HuH-7.5 (cell line): Measurements from ENCODE around the gene KAT2B.

Source experiments
- DNase-seq: peaks from one replicate; pipeline ENCODE4 v3.0.0; 2011; ENCODE audit warnings: low spot score

KAT2B gene

DNA sequence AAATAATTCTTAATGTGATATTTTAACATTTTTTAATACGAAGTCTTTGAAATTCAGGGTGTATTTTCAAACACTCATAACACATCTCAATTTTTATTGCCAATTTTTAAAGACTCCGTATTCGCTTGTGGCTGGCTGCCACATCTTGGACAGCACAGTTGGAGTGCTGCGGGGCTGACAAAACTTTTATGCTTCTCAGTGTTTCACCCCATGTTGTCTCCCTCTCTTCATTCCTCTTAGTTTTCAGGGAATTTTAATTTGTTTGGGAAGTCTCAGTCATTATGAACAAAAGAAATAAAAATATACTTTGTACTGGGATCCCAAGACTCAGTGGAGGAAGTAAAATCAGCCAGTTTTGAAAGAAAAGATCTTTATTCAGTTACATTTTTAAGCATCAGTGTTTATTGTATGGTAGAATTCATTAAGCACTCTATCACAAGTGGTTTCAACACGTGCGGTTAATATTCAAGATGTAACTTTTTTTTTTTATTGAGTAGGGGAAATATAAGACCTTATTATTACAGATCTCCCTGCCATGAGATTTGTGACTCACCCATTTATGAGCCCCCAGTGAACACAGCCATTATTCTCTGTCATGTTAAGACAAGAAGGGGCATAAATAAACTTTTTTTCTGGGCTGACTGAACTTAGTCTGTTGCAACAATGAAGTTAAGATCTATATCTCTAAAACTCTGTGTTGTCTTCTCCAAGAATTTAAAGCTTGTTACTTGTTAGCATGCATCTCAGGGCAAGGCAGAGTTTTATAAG lies 26.8 kb downstream of the KAT2B start:
- DNase-seq: no peak

DNA sequence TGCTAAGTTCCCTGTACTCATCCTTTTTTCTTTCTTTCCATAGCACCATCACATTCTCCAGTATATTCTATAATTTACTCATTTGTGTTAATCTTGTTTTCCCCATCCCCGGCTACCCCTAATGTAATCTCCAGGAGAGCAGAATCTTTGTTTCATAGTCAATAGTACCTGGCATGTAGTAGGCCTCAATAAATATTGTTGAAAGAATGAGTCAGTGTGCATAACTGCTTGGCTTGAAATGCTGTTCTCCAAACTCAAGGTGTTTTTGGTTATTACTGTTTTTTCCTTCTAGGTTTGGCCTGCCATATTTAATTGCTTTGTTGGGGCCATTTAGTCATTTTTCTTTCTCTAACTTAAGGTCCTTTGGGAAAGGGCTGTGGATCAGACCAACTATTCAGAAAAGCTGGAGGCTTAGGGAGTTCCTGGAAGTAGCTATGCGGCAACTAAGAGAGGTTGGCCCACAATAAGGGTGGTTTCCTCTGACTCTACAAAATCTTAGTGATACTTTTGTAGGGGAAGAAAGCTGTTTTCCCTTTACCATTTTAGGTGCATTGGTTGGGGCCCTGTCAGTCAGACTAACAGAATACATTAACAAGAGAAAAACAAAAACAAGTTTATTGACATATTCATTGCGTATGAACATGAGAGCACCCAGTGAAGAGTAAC lies 28.4 kb downstream of the KAT2B start:
- DNase-seq: no peak

DNA sequence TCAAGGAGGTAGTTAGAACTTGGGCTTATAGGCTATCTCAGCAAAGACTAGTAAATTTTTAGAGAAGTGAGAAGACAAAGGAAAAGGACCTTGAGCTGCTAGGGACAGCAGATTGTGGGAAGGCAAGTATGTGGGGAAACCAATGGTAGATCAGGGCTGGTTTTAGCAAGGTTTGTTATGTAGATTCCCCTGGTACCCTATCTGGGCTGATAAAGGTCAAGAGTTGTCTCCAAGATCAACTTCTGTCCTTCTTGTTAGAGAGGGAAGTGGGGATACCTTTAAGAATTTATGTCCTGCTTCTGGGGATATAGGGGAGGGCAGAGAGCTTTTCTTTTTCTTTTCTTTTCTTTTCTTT lies 28.9 kb downstream of the KAT2B start:
- DNase-seq: no peak

DNA sequence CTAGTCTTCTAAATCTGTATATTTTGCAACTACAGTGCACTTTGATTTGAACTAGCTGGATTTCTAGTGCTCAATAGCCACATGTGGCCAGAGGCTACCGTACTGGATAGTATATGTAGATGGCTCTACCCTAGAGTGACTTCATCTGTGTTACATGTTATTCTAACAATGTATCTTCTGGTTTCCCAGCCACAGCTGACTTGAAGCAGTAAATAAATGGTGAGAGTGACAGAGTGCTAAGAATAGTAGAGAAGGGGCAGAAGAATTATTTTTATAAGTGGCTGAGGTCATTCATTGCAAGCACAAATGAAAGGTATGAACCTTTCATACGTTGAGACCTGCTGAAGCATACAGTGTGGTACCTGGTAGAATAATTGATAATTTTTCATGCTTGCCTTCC lies 30.9 kb downstream of the KAT2B start:
- DNase-seq: no peak

DNA sequence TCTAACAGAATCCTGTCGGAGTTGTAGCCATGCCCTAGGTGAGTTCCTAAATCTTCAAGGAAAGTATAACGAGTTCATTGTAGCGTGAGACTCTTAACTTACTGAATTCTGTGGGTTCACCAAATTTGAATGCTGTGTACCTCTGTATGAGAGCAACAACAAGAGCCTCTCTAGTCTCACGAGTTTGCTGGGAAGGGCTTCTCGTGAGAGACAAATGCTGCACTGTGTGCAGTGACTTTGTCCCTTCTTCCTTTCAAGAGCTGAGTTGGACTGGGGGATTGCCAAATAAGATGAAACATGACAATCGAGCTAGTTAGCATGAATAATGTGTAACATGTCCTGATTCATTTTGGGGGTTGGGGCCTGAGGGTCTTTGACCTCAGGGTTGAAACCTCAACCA lies 32.2 kb downstream of the KAT2B start:
- DNase-seq: no peak

DNA sequence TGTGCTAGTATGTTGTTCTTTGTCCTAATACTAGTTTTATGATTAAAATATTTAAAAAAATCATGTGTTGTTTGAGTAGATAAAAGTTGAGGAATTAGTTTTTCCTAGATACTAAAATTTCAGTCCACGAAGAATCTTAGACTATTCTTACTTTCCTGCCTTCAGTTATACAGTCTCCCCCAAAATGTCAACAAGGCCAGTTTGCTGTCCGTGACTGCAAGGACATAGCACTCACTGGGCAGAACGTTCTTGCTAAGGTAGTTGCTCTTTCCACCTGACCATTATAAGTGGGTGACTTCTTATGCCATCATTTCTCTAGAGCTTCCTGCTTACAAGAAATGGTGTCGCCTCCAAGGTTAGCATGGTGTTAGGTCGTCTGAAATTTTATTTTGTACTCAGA lies 32.8 kb downstream of the KAT2B start:
- DNase-seq: no peak

DNA sequence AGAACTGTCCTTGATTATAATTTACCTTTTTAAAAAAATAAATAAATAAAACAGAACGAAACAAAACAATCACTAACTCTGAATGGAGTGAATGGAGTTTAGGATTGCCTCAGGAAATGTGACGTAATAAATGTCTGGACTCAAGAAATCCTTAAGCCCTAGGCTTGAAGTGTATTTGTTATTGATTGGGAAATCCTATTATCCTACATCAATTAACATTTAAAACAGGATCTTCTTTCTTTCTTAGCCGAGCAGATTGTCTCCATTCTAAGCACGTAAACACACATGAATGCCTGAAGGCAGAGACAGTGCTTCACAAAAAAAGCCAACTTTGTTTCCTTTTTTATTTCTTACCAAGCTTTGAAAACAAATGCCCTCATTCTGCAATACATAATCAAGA lies 33.4 kb downstream of the KAT2B start:
- DNase-seq: no peak

DNA sequence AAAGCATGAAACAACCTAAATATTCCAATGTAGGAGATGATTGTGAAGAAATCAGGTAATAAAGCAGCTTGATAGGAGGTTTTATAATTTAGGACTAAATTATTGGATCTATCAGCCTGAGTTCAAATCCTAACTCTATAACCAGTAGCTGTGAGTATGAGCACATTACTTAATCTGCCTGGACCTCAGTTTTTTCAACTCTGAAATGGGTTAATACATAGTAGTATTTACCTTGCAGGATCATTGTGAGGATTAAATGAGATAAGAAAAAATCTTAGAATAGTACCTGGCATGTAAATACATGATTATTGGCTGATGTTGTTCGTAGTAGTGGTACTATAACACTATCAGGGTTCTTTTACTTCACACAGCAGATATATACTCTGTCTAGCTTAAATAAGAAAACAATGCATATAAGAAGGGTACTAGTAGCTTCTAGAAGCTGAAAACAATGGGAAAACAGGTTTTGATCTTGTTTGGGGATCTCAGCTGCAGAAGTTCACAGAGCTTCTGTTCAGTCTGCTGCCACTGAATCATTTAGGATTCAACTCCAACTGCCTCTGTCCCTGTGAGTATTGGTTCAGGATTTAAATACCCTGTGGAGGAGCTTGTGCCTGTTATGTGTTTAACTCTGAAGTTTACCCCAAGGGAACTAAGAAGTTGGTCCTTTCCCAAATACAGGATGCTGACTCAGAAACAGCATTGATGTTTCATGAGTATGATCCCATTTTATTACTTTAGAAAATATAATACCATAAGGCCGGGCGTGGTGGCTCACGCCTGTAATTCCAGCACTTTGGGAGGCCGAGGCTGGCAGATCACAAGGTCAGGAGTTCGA lies 34.2 kb downstream of the KAT2B start:
- no peak for DNase-seq

DNA sequence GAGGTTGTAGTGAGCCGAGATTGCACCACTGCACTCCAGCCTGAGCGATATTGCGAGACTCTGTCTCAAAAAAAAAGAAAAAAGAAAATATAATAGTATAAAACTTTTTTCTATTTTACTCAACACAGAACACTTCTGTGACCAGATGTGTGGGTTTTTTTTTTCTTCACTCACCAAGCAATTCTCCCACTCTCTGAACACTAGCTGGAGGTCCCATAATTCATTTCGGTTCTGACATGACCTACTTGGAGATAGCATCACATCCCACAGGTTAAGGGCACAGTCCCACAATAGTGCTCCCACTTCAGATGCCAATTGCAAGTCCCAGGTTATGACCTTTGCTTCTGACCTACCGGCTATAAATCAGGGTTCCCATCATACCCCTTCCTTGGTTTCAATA lies 35.0 kb downstream of the KAT2B start:
- DNase-seq: no peak

DNA sequence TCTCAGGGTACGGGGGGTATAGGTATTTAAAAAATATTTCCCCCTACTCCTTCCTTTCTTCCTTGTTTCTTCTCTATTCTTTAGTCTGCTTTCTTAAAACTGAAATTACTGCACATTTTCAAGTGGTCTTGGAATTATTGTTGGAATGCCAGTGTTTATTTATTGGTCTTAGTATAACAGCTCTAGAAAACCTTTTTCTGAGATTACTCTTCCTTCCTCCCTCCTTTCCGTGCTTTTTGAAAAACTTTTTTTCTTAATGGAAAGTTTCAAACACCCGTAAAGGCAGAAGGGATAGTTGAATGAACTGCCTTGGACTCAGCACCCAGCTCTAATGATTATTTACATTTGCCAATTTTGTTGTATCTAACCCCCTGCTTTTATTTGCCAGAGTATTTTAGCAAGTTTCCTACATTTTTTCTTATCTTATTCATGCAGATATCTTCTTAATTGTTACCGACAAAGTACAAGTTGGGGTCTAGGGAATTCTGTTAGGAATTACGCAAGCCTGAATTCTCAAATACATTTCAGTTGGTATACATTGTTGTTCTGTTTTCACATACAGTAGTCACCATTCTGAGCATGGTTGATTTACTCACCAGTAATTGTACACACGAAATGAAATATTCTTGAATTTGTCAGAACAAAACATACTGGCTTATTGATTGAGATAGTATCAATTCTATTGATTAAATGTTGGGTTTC lies 36.2 kb downstream of the KAT2B start:
- DNase-seq: no peak

DNA sequence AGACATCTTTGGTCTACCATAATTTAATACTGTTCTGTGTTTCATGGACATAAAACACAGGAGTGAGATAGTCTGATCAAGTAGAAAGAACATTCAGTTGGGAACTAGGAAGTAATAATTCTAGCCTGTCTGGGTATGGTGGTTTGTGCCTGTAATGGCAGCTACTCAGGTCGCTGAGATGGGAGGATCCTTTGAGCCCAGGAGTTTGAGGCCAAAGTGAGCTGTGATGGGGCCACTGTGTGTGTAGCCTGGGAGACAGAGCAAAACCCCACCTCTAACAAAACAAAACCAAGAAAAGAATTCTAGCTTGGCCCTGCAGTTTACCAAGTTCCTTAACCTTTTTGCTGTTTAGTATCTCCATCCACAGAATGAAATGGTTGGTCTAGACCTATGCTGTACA lies 36.8 kb downstream of the KAT2B start:
- no peak for DNase-seq

DNA sequence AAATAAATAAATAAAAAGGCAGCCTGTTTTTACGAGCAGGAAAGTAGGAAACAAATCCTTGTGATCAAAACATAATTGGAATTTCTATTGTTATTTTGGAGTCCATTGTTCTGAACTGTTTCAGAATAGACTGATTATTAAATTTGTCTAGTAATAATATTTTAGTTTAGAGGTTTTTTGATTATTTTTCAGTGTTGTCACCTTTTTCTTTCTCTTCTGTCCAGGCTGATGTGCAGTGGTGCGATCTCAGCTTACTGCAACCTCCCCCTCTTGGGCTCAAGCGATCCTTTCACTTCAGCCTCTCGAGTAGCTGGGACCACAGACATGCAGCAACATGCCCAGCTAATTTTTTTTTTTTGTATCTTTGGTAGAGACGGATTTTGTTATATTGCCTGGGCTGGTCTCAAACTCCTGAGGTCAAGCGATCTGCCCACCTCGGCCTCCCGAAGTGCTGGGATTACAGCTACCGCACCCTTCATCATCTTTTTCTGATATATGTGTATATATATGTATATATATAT lies 38.0 kb downstream of the KAT2B start:
- DNase-seq: no peak

DNA sequence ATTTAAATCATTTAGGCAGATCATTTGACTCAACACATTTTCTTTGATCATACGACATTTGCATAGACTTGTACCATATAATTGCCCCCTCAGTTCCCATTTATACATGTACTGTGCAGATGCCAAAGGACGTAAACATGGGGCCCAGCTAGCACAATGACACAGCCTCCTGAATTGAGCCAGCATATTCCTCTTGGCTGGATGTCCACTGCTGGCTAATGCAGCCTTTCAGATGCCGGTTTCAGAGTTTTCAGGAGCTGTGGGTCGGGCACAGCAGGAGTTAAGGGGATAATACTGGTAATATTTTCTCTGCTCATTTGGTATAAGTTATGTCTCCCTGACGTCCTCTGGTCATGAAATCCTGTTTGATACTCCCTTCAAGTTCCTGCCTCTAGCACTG lies 39.4 kb downstream of the KAT2B start:
- no peak for DNase-seq

DNA sequence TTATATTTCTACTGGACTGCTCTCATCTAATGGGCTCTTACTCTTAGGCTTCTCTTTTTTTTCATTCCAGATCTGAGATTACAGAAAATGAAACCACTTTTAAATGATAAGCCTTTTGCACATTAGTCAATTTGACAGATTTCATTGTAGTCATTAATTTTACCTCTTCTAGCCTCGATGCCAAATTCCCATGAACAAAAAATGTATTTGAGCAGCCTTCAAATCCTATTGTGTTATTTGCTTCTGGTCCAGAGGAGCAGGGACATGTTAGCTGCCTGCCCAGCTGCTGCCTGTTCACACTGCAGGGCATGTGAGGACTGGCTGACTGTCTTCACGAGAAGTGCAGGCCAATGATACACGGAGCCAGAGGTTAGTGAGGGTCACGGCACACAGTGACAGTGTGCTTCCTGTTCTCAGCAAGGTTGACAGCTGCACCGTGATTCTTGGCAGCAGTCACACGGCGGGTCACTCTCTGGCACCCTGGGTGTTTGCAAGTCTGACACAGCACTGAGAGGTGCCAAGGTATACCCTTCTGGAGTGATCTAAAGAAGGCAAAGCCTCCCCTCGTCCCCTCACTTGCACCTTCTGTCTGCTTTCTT lies 40.8 kb downstream of the KAT2B start:
- DNase-seq: no peak

DNA sequence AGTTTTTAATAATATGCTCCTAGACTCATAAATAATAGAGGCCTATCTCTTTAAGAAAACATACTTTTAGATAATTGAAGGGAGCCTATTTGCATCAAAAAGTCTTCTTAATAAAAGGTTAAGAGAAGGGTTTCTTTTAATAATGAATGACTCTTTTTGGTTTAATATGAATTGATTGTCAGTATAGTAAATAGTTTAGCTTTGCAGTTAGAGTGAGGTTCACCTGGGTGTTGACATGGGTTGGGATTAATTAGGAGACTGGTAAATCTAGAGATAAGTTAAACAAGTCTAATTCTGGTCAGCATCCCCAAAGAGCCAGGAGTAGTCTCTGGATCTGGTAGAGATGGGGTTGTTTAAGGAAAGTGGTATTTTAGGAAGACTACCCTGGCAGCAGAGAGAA lies 43.0 kb downstream of the KAT2B start:
- no peak for DNase-seq

DNA sequence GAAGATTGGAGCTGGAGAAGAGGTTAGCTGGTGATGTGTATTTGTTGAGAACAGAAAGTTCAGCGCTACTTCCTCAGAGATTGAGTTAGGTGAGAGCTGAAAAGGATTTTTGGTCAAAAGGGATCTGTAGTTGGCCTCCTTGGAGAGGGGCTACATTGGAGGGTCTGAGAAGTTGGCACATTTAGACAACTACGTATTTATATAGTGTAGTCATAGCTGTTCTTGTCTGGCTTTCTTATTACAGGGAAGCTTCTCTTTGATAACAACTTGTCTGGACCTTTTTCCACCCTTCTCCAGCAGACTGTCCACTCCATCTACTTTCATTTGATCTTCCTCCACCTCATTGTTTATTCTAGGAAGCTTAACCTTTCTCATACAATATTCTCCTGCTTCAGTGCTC lies 43.7 kb downstream of the KAT2B start:
- DNase-seq: no peak

DNA sequence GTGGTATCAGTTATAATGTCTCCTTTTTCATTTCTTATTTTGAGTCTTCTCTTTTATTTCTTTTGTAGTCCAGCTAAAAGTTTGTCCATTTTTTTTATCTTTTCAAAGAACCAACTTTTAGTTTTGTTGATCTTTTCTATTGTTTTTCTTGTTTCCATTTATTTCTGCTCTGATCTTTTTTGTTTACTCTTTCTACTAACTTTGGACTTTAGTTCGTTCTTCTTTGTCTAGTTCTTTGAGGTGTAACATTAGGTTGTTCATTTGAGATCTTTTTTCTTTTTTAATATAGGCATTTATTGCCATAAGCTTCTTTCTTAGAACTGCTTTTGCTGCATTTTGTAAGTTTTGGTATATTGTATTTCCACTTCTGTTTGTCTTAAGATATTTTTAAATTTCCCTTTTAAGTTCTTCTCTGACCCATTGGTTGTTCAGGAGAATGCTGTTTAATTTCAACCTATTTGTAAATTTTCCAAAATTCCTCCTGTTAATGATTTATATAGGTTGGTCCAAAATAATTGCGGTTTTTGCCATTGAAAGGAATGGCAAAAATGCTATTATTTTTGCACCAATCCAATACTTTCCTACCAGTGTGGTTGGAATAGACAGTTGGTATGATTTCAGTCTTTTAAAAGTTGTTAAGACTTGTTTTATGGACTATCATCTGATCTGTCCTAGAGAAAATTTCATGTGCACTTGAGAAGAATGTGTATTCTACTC lies 51.2 kb downstream of the KAT2B start:
- no peak for DNase-seq

DNA sequence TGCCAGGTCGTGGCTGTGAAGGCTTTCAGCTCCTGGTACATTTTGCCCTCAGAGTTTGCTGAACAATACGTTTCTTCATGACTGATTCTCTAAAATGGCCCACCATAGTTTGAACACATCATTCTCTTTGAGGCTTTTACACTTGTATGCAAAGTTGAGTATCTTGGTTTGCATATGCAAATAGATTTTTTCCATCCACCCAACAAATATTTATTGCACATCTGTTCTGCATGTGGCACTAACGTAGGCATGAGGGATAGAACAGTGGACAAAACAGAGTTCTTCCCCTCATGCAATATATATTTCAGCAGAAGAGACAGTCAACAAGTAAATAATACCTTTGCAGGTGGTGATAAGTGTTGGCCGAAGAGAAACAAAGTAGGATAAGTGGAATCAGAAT lies 55.2 kb downstream of the KAT2B start:
- no peak for DNase-seq

DNA sequence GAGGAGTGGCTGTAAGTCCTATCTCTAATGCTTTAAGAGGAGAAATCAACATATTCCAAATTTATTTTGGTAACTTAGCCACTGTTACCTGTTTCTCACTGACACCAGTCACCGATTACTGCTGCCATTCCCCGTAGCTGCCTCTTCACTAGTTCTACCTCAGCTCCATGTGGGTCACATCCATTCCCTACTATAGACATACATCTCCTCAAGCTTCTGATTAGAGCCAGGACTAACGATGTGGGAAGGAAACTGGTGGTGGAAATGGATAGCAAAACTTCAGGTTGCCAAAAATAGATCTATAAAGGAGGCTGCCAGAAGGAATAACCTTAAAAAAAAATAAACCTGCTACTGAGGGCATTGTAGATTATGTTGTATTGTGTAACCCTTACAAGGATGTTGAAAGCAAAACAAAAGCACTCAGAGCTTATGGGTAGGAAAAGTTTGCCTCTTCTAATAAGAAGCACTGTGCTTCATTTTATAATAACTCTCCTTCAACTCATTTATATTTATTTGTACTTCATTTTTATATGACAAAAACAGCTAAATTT lies 56.0 kb downstream of the KAT2B start:
- DNase-seq: no peak

DNA sequence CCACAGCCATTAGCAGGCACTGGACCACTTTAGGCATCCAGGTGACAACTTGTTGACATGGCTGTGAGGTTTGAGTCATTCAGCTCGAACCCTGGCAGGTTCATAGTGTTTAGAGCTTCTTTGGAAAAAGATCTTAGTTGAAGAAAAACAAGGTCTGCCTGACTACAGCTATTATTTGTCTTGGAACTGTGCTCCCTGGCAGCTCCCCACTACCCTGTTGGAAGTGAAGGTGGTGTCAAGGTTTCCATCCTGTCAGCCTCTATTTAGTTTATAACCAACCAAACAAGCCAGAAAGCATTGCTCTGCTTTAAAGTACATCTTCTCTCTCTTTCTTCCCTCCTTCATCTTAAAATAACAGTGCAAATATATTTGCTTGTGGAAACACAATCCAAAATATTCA lies 56.8 kb downstream of the KAT2B start:
- DNase-seq: no peak

DNA sequence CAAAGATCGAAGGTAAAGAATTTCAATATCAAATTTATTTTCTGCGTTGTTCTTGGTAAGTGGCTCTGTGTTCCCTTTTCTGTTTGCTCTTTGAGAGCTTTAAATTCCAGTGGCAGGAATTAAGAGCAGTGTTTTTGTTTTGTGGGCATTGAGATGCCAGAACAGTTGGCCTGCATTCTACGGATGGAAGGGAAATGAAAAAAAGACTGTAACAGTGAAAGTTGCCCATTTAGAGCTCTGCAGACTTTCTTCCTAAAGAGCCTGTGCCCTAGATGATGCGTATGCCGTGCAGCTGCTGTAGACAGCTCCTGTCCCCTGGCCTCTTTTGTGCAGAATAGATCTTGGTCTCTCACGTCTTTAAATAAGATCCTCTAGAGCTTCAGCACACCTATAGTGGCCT lies 58.8 kb downstream of the KAT2B start:
- no peak for DNase-seq
